SK-N-SH treated with all-trans-retinoic acid at 6 μM for 48 hours (cell line): ENCODE data around the gene C1orf94.

ENCODE experiments used
- ATAC-seq: fragments of 200-7000 bp; cut with Tn5 transposase; 3 replicates; pipeline ENCODE4 v1.9.1; 2020; ENCODE audit warnings: mild to moderate bottlenecking, moderate library complexity
- ARNTL ChIP-seq: fragments of 450-650 bp; formaldehyde crosslinking; IDR thresholded peaks from 2 replicates; pipeline ENCODE4 v1.5.0; 2020; ENCODE audit warnings: low read depth, mild to moderate bottlenecking, moderate library complexity, borderline replicate concordance
- BACH2 ChIP-seq: fragments of 250-450 bp; sonication (Bioruptor Pico); IDR thresholded peaks from 2 replicates; pipeline ENCODE4 v1.9.0; 2021; ENCODE audit warnings: mild to moderate bottlenecking, borderline replicate concordance
- CREB5 ChIP-seq: fragments of 250-450 bp; sonication (Bioruptor Pico); IDR thresholded peaks from 2 replicates; pipeline ENCODE4 v1.5.1; 2020; ENCODE audit warnings: low read depth, mild to moderate bottlenecking, moderate library complexity
- CSDC2 ChIP-seq: fragments of 250-450 bp; sonication (Bioruptor Pico); IDR thresholded peaks from 2 replicates; pipeline ENCODE4 v1.5.0; 2020; ENCODE audit warnings: mild to moderate bottlenecking, moderate library complexity
- CSRNP3 ChIP-seq: fragments of 250-450 bp; sonication (Bioruptor Pico); IDR thresholded peaks from 2 replicates; pipeline ENCODE4 v1.5.1; 2021; ENCODE audit warnings: mild to moderate bottlenecking, moderate library complexity
- ESRRG ChIP-seq: fragments of 250-450 bp; sonication (Bioruptor Pico); IDR thresholded peaks from 2 replicates; pipeline ENCODE4 v1.6.1; 2021; ENCODE audit warnings: mild to moderate bottlenecking
- GLIS3 ChIP-seq: fragments of 250-450 bp; sonication (Bioruptor Pico); IDR thresholded peaks from 2 replicates; pipeline ENCODE4 v1.5.0; 2020; ENCODE audit warnings: mild to moderate bottlenecking, moderate library complexity
- ISL1 ChIP-seq: fragments of 250-450 bp; sonication (Bioruptor Pico); IDR thresholded peaks from 2 replicates; pipeline ENCODE4 v2.1.2; 2022; ENCODE audit warnings: mild to moderate bottlenecking, moderate library complexity
- OSR1 ChIP-seq: fragments of 250-450 bp; sonication (Bioruptor Pico); IDR thresholded peaks from 2 replicates; pipeline ENCODE4 v1.8.0; 2022; ENCODE audit warnings: moderate library complexity, mild to moderate bottlenecking, inconsistent platforms
- POU6F1 ChIP-seq: fragments of 250-450 bp; sonication (Bioruptor Pico); IDR thresholded peaks from 2 replicates; pipeline ENCODE4 v1.8.0; 2021; ENCODE audit warnings: low read depth, mild to moderate bottlenecking, moderate library complexity, borderline replicate concordance
- PPARA ChIP-seq: fragments of 250-450 bp; sonication (Bioruptor Pico); IDR thresholded peaks from 2 replicates; pipeline ENCODE4 v1.5.0; 2020; ENCODE audit warnings: mild to moderate bottlenecking, borderline replicate concordance
- RARB ChIP-seq: fragments of 250-450 bp; sonication (Bioruptor Pico); IDR thresholded peaks from 2 replicates; pipeline ENCODE4 v1.8.0; 2021; ENCODE audit warnings: mild to moderate bottlenecking, moderate library complexity
- SNAI2 ChIP-seq: fragments of 250-450 bp; sonication (Bioruptor Pico); IDR thresholded peaks from 2 replicates; pipeline ENCODE4 v1.5.0; 2020; ENCODE audit warnings: mild to moderate bottlenecking, moderate library complexity
- TCF4 ChIP-seq: fragments of 250-450 bp; sonication (Bioruptor Pico); IDR thresholded peaks from 2 replicates; pipeline ENCODE4 v1.8.0; 2021; ENCODE audit warnings: mild to moderate bottlenecking, moderate library complexity, borderline replicate concordance
- TOX ChIP-seq: fragments of 250-450 bp; sonication (Bioruptor Pico); IDR thresholded peaks from 2 replicates; pipeline ENCODE4 v1.8.0; 2021; ENCODE audit warnings: mild to moderate bottlenecking, moderate library complexity, borderline replicate concordance
- TSHZ2 ChIP-seq: fragments of 250-450 bp; sonication (Bioruptor Pico); IDR thresholded peaks from 2 replicates; pipeline ENCODE4 v1.5.0; 2020; ENCODE audit warnings: mild to moderate bottlenecking, moderate library complexity
- ZC3H10 ChIP-seq: fragments of 250-450 bp; sonication (Bioruptor Pico); IDR thresholded peaks from 2 replicates; pipeline ENCODE4 v1.5.1; 2021; ENCODE audit warnings: mild to moderate bottlenecking, moderate library complexity
- ZFP3 ChIP-seq: fragments of 250-450 bp; sonication (Bioruptor Pico); IDR thresholded peaks from 2 replicates; pipeline ENCODE4 v1.5.0; 2020; ENCODE audit warnings: mild to moderate bottlenecking, moderate library complexity
- ZFP30 ChIP-seq: fragments of 450-650 bp; formaldehyde crosslinking; IDR thresholded peaks from 2 replicates; pipeline ENCODE4 v1.5.0; 2022; ENCODE audit warnings: mild to moderate bottlenecking, moderate library complexity
- ZNF565 ChIP-seq: fragments of 450-650 bp; formaldehyde crosslinking; conservative IDR thresholded peaks from 2 replicates; pipeline ENCODE4 v1.5.0; 2020; ENCODE audit warnings: low read depth, mild to moderate bottlenecking, moderate library complexity
- ZNF70 ChIP-seq: fragments of 450-650 bp; formaldehyde crosslinking; IDR thresholded peaks from 2 replicates; pipeline ENCODE4 v1.5.0; 2020; ENCODE audit warnings: mild to moderate bottlenecking, moderate library complexity
- ZNF8 ChIP-seq: fragments of 450-650 bp; formaldehyde crosslinking; IDR thresholded peaks from 2 replicates; pipeline ENCODE4 v1.5.0; 2020; ENCODE audit warnings: mild to moderate bottlenecking, moderate library complexity

The C1orf94 gene

GRCh38 chr1:34237151-34237815 lies 60.6 kb downstream of the C1orf94 start:
- no peak for TF ChIP-seq CSDC2 (CRISPR knock-in tag)
- no peak for TF ChIP-seq TOX (CRISPR knock-in tag)
- TF ChIP-seq, all 23 proteins: peak for 0
- ATAC-seq = no peak

GRCh38 chr1:34245967-34246366 lies 69.3 kb downstream of the C1orf94 start:
- TF ChIP-seq ARNTL (CRISPR knock-in tag) = no peak
- no peak for TF ChIP-seq GLIS3 (CRISPR knock-in tag)
- TF ChIP-seq ZC3H10 = no peak
- TF ChIP-seq TOX (CRISPR knock-in tag) = no peak
- TF ChIP-seq ISL1 = no peak
- no peak for TF ChIP-seq ZFP3 (CRISPR knock-in tag)
- no peak for TF ChIP-seq ZNF70 (CRISPR knock-in tag)
- TF ChIP-seq CSRNP3 (CRISPR knock-in tag) = no peak
- no peak for TF ChIP-seq BACH2 (CRISPR knock-in tag)
- TF ChIP-seq POU6F1 (CRISPR knock-in tag) = no peak
- TF ChIP-seq TCF4 (CRISPR knock-in tag) = no peak
- TF ChIP-seq OSR1 (CRISPR knock-in tag) = no peak
- TF ChIP-seq RARB (CRISPR knock-in tag) = no peak
- TF ChIP-seq ZFP30 (CRISPR knock-in tag) = no peak
- TF ChIP-seq CSDC2 (CRISPR knock-in tag) = no peak
- ATAC-seq = no peak

- no peak for TF ChIP-seq PPARA (CRISPR knock-in tag)
- no peak for TF ChIP-seq ESRRG (CRISPR knock-in tag)
- no peak for TF ChIP-seq CREB5 (CRISPR knock-in tag)
- no peak for TF ChIP-seq ZNF70 (CRISPR knock-in tag)
- no peak for TF ChIP-seq GLIS3 (CRISPR knock-in tag)
- TF ChIP-seq RARB (CRISPR knock-in tag) = no peak
- no peak for TF ChIP-seq ZNF565 (CRISPR knock-in tag)
- TF ChIP-seq BACH2 (CRISPR knock-in tag) = no peak
- TF ChIP-seq TCF4 (CRISPR knock-in tag) = no peak
- TF ChIP-seq ZNF8 = no peak
- no peak for TF ChIP-seq ARNTL (CRISPR knock-in tag)
- no peak for TF ChIP-seq POU6F1 (CRISPR knock-in tag)
- TF ChIP-seq TSHZ2 (CRISPR knock-in tag) = no peak
- TF ChIP-seq ZC3H10 = no peak
- TF ChIP-seq ZFP3 (CRISPR knock-in tag) = no peak
- no peak for TF ChIP-seq ZFP30 (CRISPR knock-in tag)
- TF ChIP-seq SNAI2 (CRISPR knock-in tag) = no peak
- no peak for TF ChIP-seq CSRNP3 (CRISPR knock-in tag)
- no peak for TF ChIP-seq TOX (CRISPR knock-in tag)
- no peak for TF ChIP-seq ISL1
- ATAC-seq = no peak
Measured at GRCh38 chr1:34250342-34250741, 73.6 kb downstream of the C1orf94 start.
